SK-N-SH treated with all-trans-retinoic acid at 6 μM for 48 hours (cell line): Measurements from ENCODE around the gene OPRL1.

Experiments used
- BACH2 ChIP-seq: fragments of 250-450 bp; sonication (Bioruptor Pico); IDR thresholded peaks from 2 replicates; pipeline ENCODE4 v1.9.0; 2021; ENCODE audit warnings: mild to moderate bottlenecking, borderline replicate concordance
- CREB5 ChIP-seq: fragments of 250-450 bp; sonication (Bioruptor Pico); IDR thresholded peaks from 2 replicates; pipeline ENCODE4 v1.5.1; 2020; ENCODE audit warnings: low read depth, mild to moderate bottlenecking, moderate library complexity
- OSR1 ChIP-seq: fragments of 250-450 bp; sonication (Bioruptor Pico); IDR thresholded peaks from 2 replicates; pipeline ENCODE4 v1.8.0; 2022; ENCODE audit warnings: moderate library complexity, mild to moderate bottlenecking, inconsistent platforms
- TCF4 ChIP-seq: fragments of 250-450 bp; sonication (Bioruptor Pico); IDR thresholded peaks from 2 replicates; pipeline ENCODE4 v1.8.0; 2021; ENCODE audit warnings: mild to moderate bottlenecking, moderate library complexity, borderline replicate concordance
- ZFP3 ChIP-seq: fragments of 250-450 bp; sonication (Bioruptor Pico); IDR thresholded peaks from 2 replicates; pipeline ENCODE4 v1.5.0; 2020; ENCODE audit warnings: mild to moderate bottlenecking, moderate library complexity
- ZFP30 ChIP-seq: fragments of 450-650 bp; formaldehyde crosslinking; IDR thresholded peaks from 2 replicates; pipeline ENCODE4 v1.5.0; 2022; ENCODE audit warnings: mild to moderate bottlenecking, moderate library complexity

- TF ChIP-seq TCF4 (CRISPR knock-in tag) (no peak), ZFP30 (CRISPR knock-in tag) (no peak), CREB5 (CRISPR knock-in tag) (no peak), BACH2 (CRISPR knock-in tag) (no peak), OSR1 (CRISPR knock-in tag) (no peak), ZFP3 (no peak)
Measured at GRCh38 chr20:64077094-64077493, 2.8 kb upstream of the OPRL1 start.
